C4-2B (cell line): Measurements from ENCODE around the gene ANO5.
"Not testable (repeated sequence)": the region's sequence is repeated elsewhere in the genome, so short reads cannot be mapped to it uniquely, and the experiment has no call there.

Experiments
- CTCF ChIP-seq: fragments of 450-650 bp; conservative IDR thresholded peaks from 2 replicates; pipeline ENCODE4 v1.5.1; 2017; ENCODE audit warnings: mild to moderate bottlenecking
- ZFX ChIP-seq: fragments of 450-650 bp; IDR thresholded peaks from 2 replicates; pipeline ENCODE4 v1.6.1; 2017

DNA sequence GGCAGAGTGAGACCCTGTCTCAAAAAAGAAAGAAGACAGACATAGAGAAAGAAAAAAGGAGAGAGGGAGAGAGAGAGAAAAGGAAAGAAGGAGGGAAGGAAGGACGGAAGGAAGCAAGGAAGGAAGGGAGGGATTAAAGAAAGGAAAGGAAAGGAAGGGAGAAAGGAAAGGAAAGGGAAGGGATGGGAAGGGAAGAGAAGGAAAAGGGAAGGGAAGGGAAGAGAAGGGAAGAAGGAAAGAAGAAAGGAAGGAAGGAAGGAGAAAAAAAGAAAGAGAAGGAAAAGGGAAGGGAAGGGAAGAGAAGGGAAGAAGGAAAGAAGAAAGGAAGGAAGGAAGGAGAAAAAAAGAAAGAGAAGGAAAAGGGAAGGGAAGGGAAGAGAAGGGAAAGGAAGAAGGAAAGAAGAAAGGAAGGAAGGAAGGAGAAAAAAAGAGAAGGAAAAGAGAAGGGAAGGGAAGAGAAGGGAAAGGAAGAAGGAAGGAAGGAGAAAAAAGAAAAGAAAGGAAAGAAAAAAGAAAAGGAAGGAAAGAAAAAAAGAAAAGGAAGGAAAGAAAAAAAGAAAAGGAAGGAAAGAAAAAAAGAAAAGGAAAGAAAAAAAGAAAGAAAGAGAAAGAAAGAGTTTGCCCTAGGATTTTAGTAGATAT lies 76.2 kb downstream of the ANO5 start:
- not testable (repeated sequence) for TF ChIP-seq CTCF, ZFX
